HG03571 (cell line): ENCODE results near the gene ITGB1.
"Not testable (repeated sequence)": the region's sequence is repeated elsewhere in the genome, so short reads cannot be mapped to it uniquely, and the experiment has no call there.

ENCODE experiments used
- ATAC-seq: cut with Tn5 transposase; IDR thresholded peaks from one replicate; pipeline ENCODE4 v1.9.1; 2021; ENCODE audit not compliant: unreplicated experiment

Gene ITGB1

GRCh38 chr10:32938554-32939061, 19.4 kb downstream of the ITGB1 start:
- ATAC-seq, result no peak

GRCh38 chr10:32937911-32938424, 20.1 kb downstream of the ITGB1 start:
- ATAC-seq, result no peak

- ATAC-seq, result no peak
These were observed 25.8 kb downstream of the ITGB1 start for GRCh38 chr10:32932225-32932729.

GRCh38 chr10:32931593-32931992, 26.4 kb downstream of the ITGB1 start:
- ATAC-seq, result no peak

- ATAC-seq, result no peak
These were observed 28.0 kb downstream of the ITGB1 start for GRCh38 chr10:32930036-32930435.

- ATAC-seq, result no peak
These were observed 28.4 kb downstream of the ITGB1 start for GRCh38 chr10:32929634-32930033.

GRCh38 chr10:32927750-32928149, 30.3 kb downstream of the ITGB1 start:
- no peak for ATAC-seq

- no peak for ATAC-seq
These were observed 34.2 kb downstream of the ITGB1 start for GRCh38 chr10:32923849-32924248.

GRCh38 chr10:32923134-32923533, 34.9 kb downstream of the ITGB1 start:
- no peak for ATAC-seq

- no peak for ATAC-seq
These were observed 35.9 kb downstream of the ITGB1 start for GRCh38 chr10:32922170-32922569.

- ATAC-seq, result not testable (repeated sequence)
These were observed 40.2 kb downstream of the ITGB1 start for GRCh38 chr10:32917817-32918216.

GRCh38 chr10:32911285-32912016, 46.6 kb downstream of the ITGB1 start:
- ATAC-seq, result no peak

GRCh38 chr10:32909970-32910369, 48.1 kb downstream of the ITGB1 start:
- not testable (repeated sequence) for ATAC-seq

- ATAC-seq, result no peak
These were observed 48.6 kb downstream of the ITGB1 start for GRCh38 chr10:32909456-32909855.

GRCh38 chr10:32906595-32906994, 51.4 kb downstream of the ITGB1 start:
- no peak for ATAC-seq

GRCh38 chr10:32905466-32905865, 52.6 kb downstream of the ITGB1 start:
- no peak for ATAC-seq

- ATAC-seq, result no peak
These were observed 56.2 kb downstream of the ITGB1 start for GRCh38 chr10:32901815-32902214.

- not testable (repeated sequence) for ATAC-seq
These were observed 62.6 kb downstream of the ITGB1 start for GRCh38 chr10:32895200-32895968.

GRCh38 chr10:32893916-32894664, 63.9 kb downstream of the ITGB1 start:
- no peak for ATAC-seq

- ATAC-seq, result no peak
These were observed 64.6 kb downstream of the ITGB1 start for GRCh38 chr10:32893434-32893833.

GRCh38 chr10:32891261-32891660, 66.8 kb downstream of the ITGB1 start:
- no peak for ATAC-seq
